CD4-positive, CD25-positive, alpha-beta regulatory T cell (primary cell): Measurements from ENCODE around the gene ZNF358. TPM values are rescaled to one million over a fixed set of nuclear protein-coding genes. Genes with fewer than 3 reads are reported as not detected.

Experiments
- ATAC-seq, 2 donors: fragments of 150-1000 bp; cut with Tn5 transposase; one replicate each; pipeline ENCODE4 v1.10.0; 2021; ENCODE audit warnings: low read depth in 2 of 2, moderate number of reproducible peaks in 2 of 2, moderate library complexity in 1 of 2
- DNase-seq, 3 donors: peaks; one replicate each; pipeline versions ENCODE4 v3.0.0 to v3.0.0-alpha.2; 2012 to 2022; ENCODE audit warnings: mixed read lengths in 1 of 3
- H3K27ac ChIP-seq: one replicate; pipeline ENCODE4 v1.7.0; 2013; ENCODE audit warnings: mild to moderate bottlenecking, low read length; ENCODE audit not compliant: insufficient read depth, poor library complexity, severe bottlenecking
- H3K27me3 ChIP-seq: one replicate; pipeline ENCODE4 v1.7.0; 2013; ENCODE audit warnings: low read length; ENCODE audit not compliant: control insufficient read depth, insufficient read depth
- H3K36me3 ChIP-seq: one replicate; pipeline ENCODE4 v1.7.0; 2013; ENCODE audit warnings: mild to moderate bottlenecking, low read length, moderate library complexity; ENCODE audit not compliant: control insufficient read depth, insufficient read depth
- H3K4me1 ChIP-seq: 2 replicates; pipeline ENCODE4 v1.7.0; 2013; ENCODE audit warnings: mild to moderate bottlenecking, low read length; ENCODE audit not compliant: insufficient read depth, control insufficient read depth, poor library complexity, severe bottlenecking
- H3K4me3 ChIP-seq: one replicate; pipeline ENCODE4 v1.7.0; 2013; ENCODE audit warnings: low read depth, mild to moderate bottlenecking, low read length, moderate library complexity
- H3K9me3 ChIP-seq, 2 experiments: 1 replicate in 1 of 2; 2 replicates in 1 of 2; pipeline ENCODE4 v1.7.0; 2013; ENCODE audit warnings: low read length in 2 of 2, mild to moderate bottlenecking in 1 of 2, moderate library complexity in 1 of 2; ENCODE audit not compliant: control insufficient read depth in 2 of 2
- H3K27ac Mint-ChIP-seq, 3 donors: one replicate each; pipeline ENCODE4 v1.8.0; 2020 to 2022; ENCODE audit warnings: mild to moderate bottlenecking in 3 of 3, mixed read lengths in 3 of 3, moderate library complexity in 2 of 3
- H3K27me3 Mint-ChIP-seq: one replicate; pipeline ENCODE4 v1.8.0; 2022; ENCODE audit warnings: mild to moderate bottlenecking, mixed read lengths
- H3K36me3 Mint-ChIP-seq: one replicate; pipeline ENCODE4 v1.8.0; 2020; ENCODE audit warnings: mixed read lengths
- H3K4me1 Mint-ChIP-seq, 4 donors: one replicate each; pipeline ENCODE4 v1.8.0; 2020 to 2022; ENCODE audit warnings: mixed read lengths in 4 of 4, mild to moderate bottlenecking in 1 of 4
- H3K4me3 Mint-ChIP-seq, 4 donors: one replicate each; pipeline ENCODE4 v1.8.0; 2020 to 2022; ENCODE audit warnings: mild to moderate bottlenecking in 4 of 4, mixed read lengths in 4 of 4, moderate library complexity in 3 of 4
- H3K9me3 Mint-ChIP-seq, 7 donors: one replicate each; pipeline ENCODE4 v1.8.0; 2020 to 2022; ENCODE audit warnings: mixed read lengths in 7 of 7, mild to moderate bottlenecking in 3 of 7, moderate library complexity in 2 of 7
- polyA plus RNA-seq, 4 donors: library from polyadenylated mRNA; unstranded; fragments of 300-500 nt; fragmentation: Illumina TruSeq; gene quantifications; one replicate each; pipeline ENCODE4 v1.2.3, GENCODE V29; 2021
- total RNA-seq: library from RNA; stranded (reverse); gene quantifications from one replicate; pipeline ENCODE4 v1.2.3, GENCODE V29; 2022

ZNF358 gene
- total and polyA plus RNA-seq, 5 donors from 2014 or later, result 0.11 to 0.30 (median 0.22) TPM; not detected in 1

GRCh38 chr19:7475665-7476064, 40.2 kb upstream of the ZNF358 start:
- H3K9me3 ChIP-seq, result no peaks in the 10 kb centered on the region
- ATAC-seq, result no peak
- peaks cover 18% of the 10 kb centered on the region for H3K36me3 ChIP-seq
- no peaks in the 10 kb centered on the region for H3K27me3 ChIP-seq
- Mint-ChIP-seq H3K4me3 (peak overlapping the region in 1 of 4 donors; percentile 9), H3K27ac (peak overlapping the region in 1 of 3 donors; percentile 55), H3K9me3 (no peaks in the 10 kb centered on the region), H3K36me3 (peaks cover 3% of the 10 kb centered on the region), H3K27me3 (no peaks in the 10 kb centered on the region), H3K4me1 (no peaks in the 10 kb centered on the region)
- H3K4me1 ChIP-seq, result no peaks in the 10 kb centered on the region
- DNase-seq, result no peak
- no peak overlapping the region for H3K27ac ChIP-seq
- H3K4me3 ChIP-seq, result no peak overlapping the region

GRCh38 chr19:7476241-7476640, 39.7 kb upstream of the ZNF358 start:
- Mint-ChIP-seq H3K9me3 (no peaks in the 10 kb centered on the region), H3K4me3 (peak overlapping the region in 1 of 4 donors; percentile 61), H3K36me3 (peaks cover 3% of the 10 kb centered on the region), H3K27ac (peak overlapping the region in 2 of 3 donors; percentile 43 to 55), H3K4me1 (no peaks in the 10 kb centered on the region), H3K27me3 (no peaks in the 10 kb centered on the region)
- H3K27ac ChIP-seq, result no peak overlapping the region
- DNase-seq (no peak), ATAC-seq (no peak)
- no peaks in the 10 kb centered on the region for H3K4me1 ChIP-seq
- no peaks in the 10 kb centered on the region for H3K9me3 ChIP-seq
- no peak overlapping the region for H3K4me3 ChIP-seq
- H3K27me3 ChIP-seq, result no peaks in the 10 kb centered on the region
- H3K36me3 ChIP-seq, result peaks cover 12% of the 10 kb centered on the region

GRCh38 chr19:7476777-7477494, 39.0 kb upstream of the ZNF358 start:
- Mint-ChIP-seq H3K27ac (peak overlapping the region in 1 of 3 donors; percentile 43), H3K4me3 (peak overlapping the region in 3 of 4 donors; percentile 32 to 61 (median 33)), H3K4me1 (peaks cover 0 to 3% (median 0%) of the 10 kb centered on the region in 4 donors), H3K27me3 (no peaks in the 10 kb centered on the region), H3K36me3 (peaks cover under 1% of the 10 kb centered on the region), H3K9me3 (no peaks in the 10 kb centered on the region)
- ATAC-seq (no peak), DNase-seq (no peak)
- peaks cover 5% of the 10 kb centered on the region for H3K36me3 ChIP-seq
- H3K9me3 ChIP-seq, result no peaks in the 10 kb centered on the region
- H3K27me3 ChIP-seq, result no peaks in the 10 kb centered on the region
- no peaks in the 10 kb centered on the region for H3K4me1 ChIP-seq
- H3K4me3 ChIP-seq, result no peak overlapping the region
- no peak overlapping the region for H3K27ac ChIP-seq

GRCh38 chr19:7477758-7478157, 38.1 kb upstream of the ZNF358 start:
- peak overlapping the region in 1 of 4 donors; percentile 22 for H3K4me3 Mint-ChIP-seq
- no peaks in the 10 kb centered on the region for H3K9me3 Mint-ChIP-seq
- Histone ChIP-seq H3K4me1 (no peaks in the 10 kb centered on the region), H3K36me3 (no peaks in the 10 kb centered on the region), H3K27me3 (no peaks in the 10 kb centered on the region), H3K27ac (no peak overlapping the region), H3K4me3 (no peak overlapping the region), H3K9me3 (no peaks in the 10 kb centered on the region)
- H3K36me3 Mint-ChIP-seq, result no peaks in the 10 kb centered on the region
- no peak overlapping the region for H3K27ac Mint-ChIP-seq
- peaks cover 0 to 4% (median 0%) of the 10 kb centered on the region in 4 donors for H3K4me1 Mint-ChIP-seq
- DNase-seq (no peak), ATAC-seq (no peak)
- H3K27me3 Mint-ChIP-seq, result no peaks in the 10 kb centered on the region

GRCh38 chr19:7478173-7478842, 37.6 kb upstream of the ZNF358 start:
- Histone ChIP-seq H3K27me3 (no peaks in the 10 kb centered on the region), H3K36me3 (no peaks in the 10 kb centered on the region), H3K4me3 (no peak overlapping the region), H3K27ac (no peak overlapping the region), H3K4me1 (peaks cover 2% of the 10 kb centered on the region), H3K9me3 (no peaks in the 10 kb centered on the region)
- ATAC-seq (peak in 1 of 2 donors; percentile 5), DNase-seq (no peak)
- no peak overlapping the region for H3K27ac Mint-ChIP-seq
- no peaks in the 10 kb centered on the region for H3K9me3 Mint-ChIP-seq
- H3K27me3 Mint-ChIP-seq, result no peaks in the 10 kb centered on the region
- no peaks in the 10 kb centered on the region for H3K36me3 Mint-ChIP-seq
- peak overlapping the region in 1 of 4 donors; percentile 21 for H3K4me3 Mint-ChIP-seq
- peaks cover 0 to 8% (median 3%) of the 10 kb centered on the region in 4 donors for H3K4me1 Mint-ChIP-seq

GRCh38 chr19:7478843-7479227, 37.1 kb upstream of the ZNF358 start:
- Histone ChIP-seq H3K36me3 (no peaks in the 10 kb centered on the region), H3K4me1 (peaks cover 6% of the 10 kb centered on the region), H3K9me3 (no peaks in the 10 kb centered on the region), H3K4me3 (no peak overlapping the region), H3K27me3 (no peaks in the 10 kb centered on the region), H3K27ac (no peak overlapping the region)
- Mint-ChIP-seq H3K27me3 (no peaks in the 10 kb centered on the region), H3K4me3 (peak overlapping the region in 1 of 4 donors; percentile 27), H3K9me3 (no peaks in the 10 kb centered on the region), H3K27ac (no peak overlapping the region), H3K4me1 (peaks cover 0 to 11% (median 8%) of the 10 kb centered on the region in 4 donors), H3K36me3 (no peaks in the 10 kb centered on the region)
- ATAC-seq, result no peak
- no peak for DNase-seq

- H3K27me3 ChIP-seq, result no peaks in the 10 kb centered on the region
- H3K27ac ChIP-seq, result no peak overlapping the region
- DNase-seq, result no peak
- H3K4me1 ChIP-seq, result peaks cover 6% of the 10 kb centered on the region
- H3K9me3 Mint-ChIP-seq, result no peaks in the 10 kb centered on the region
- peak overlapping the region in 3 of 4 donors; percentile 10 to 79 (median 11) for H3K4me3 Mint-ChIP-seq
- H3K27me3 Mint-ChIP-seq, result peaks cover 5% of the 10 kb centered on the region
- no peak overlapping the region for H3K4me3 ChIP-seq
- no peaks in the 10 kb centered on the region for H3K36me3 ChIP-seq
- no peaks in the 10 kb centered on the region for H3K36me3 Mint-ChIP-seq
- ATAC-seq, result no peak
- peak overlapping the region in 2 of 3 donors; percentile 75 to 76 for H3K27ac Mint-ChIP-seq
- H3K4me1 Mint-ChIP-seq, result peaks cover 0 to 11% (median 8%) of the 10 kb centered on the region in 4 donors
- no peaks in the 10 kb centered on the region for H3K9me3 ChIP-seq
Measured at GRCh38 chr19:7480222-7480969, 35.5 kb upstream of the ZNF358 start.
